Measurements from ENCODE around the gene TMEM135.
"Not testable (repeated sequence)": the region's sequence is repeated elsewhere in the genome, so short reads cannot be mapped to it uniquely, and the experiment has no call there.

TMEM135 gene

DNA sequence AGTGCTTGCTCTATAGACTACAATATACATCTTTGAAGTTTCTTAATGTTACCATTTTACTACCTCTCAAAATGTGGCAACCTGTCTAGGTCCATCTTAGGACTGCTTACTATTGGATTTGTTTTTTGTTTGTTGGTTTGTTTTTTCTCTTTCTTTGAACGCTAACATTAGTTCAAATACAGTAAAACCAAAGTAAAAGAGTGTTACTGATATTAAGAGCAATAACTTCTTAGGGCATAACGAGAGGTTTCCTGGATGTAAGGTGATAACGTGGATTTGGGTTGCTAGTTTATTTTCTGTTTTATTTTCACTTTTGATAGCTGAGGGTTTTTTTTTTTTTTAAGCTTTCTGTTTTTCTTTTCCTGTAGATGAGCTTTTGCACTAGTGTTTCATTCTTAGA lies 43.6 kb downstream of the TMEM135 start:
- DNase-seq: peak; percentile 19

DNA sequence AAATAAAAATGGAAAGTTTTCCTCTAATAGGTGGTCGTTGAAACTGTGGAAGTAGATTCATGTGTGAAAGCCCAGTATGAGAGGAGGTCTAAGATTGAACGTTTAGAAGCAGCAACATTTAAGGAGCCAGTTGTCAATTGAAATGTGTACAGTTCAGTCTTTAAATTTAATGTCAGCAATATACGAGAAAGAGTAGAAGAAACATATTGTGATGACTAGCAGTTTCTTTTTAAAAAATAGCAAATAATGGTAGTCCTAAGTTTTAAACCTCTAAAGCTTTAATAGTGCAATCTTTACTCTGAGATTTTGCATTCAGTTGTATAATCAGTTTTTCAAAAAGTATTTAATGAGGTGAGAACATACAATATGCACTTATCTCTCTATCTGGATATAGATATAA lies 44.9 kb downstream of the TMEM135 start:
- no peak for DNase-seq

- peak; percentile 4 for DNase-seq
Observed at GRCh38 chr11:87083029-87083428, 45.3 kb downstream of the TMEM135 start.

DNA sequence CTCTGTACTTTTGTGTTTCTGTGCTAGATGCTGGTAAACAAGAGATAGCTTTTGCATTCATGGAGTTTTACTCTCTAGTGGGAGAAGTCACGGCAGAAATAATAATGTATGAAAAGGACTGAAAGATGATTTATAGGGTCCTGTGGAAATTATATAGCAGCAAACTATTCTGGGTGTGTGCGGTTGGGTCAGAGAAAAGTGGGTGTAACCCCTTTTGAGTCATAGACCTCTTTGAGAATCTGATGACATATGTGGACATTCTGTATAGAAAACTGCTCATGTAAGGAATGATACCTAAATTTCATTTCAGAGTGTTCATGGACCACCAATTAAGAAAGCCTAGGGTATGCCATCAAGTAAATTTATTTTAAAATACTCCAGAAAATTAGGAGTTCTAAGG lies 54.4 kb downstream of the TMEM135 start:
- no peak for DNase-seq

GRCh38 chr11:87092567-87092966 lies 54.8 kb downstream of the TMEM135 start:
- DNase-seq: no peak

- peak; percentile 87 for DNase-seq
Observed at GRCh38 chr11:87097582-87097981, 59.8 kb downstream of the TMEM135 start.

- no peak for DNase-seq
Observed at GRCh38 chr11:87101956-87102580, 64.3 kb downstream of the TMEM135 start.

DNA sequence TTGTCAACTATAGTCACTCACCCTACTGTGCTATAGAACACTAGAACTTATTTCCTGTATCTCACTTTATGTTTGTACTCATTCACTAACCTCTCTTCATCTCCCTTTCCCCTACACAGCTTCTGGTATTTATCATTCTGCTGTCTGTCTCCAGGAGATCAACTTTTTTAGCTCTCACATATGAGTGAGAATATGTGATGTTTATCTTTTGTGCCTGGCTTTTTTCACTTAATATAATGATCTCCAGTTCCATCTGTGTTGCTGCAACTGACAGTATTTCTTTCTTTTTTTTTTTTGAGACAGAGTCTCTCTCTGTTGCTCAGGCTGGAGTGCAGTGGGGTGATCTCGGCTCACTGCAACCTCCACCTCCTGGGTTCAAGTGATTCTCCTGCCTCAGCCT lies 68.1 kb downstream of the TMEM135 start:
- not testable (repeated sequence) for DNase-seq

- not testable (repeated sequence) for DNase-seq
Observed at GRCh38 chr11:87107379-87107778, 69.6 kb downstream of the TMEM135 start.

GRCh38 chr11:87110443-87111131 lies 72.9 kb downstream of the TMEM135 start:
- DNase-seq: no peak

GRCh38 chr11:87114093-87114492 lies 76.4 kb downstream of the TMEM135 start:
- peak; percentile 25 for DNase-seq

- no peak for DNase-seq
Observed at GRCh38 chr11:87116185-87116584, 78.5 kb downstream of the TMEM135 start.

DNA sequence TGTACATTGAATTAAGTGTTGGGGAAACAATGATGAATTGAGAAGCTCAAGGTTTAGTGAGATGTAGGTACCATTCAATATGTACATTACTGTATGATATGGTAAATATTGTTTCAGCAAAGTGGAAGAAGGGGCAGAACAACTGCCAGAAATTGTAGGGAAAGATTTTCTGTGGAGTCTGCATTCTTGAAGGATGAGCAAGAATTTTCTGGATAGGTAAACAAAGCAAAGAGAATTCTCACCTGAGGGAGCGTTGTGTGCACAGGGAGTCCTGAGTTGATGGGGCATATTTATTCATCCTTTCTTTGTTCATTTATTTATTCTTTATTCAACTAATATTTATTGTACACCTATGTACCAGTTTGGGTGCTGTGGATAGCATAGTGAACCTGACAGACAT lies 83.2 kb downstream of the TMEM135 start:
- no peak for DNase-seq

DNA sequence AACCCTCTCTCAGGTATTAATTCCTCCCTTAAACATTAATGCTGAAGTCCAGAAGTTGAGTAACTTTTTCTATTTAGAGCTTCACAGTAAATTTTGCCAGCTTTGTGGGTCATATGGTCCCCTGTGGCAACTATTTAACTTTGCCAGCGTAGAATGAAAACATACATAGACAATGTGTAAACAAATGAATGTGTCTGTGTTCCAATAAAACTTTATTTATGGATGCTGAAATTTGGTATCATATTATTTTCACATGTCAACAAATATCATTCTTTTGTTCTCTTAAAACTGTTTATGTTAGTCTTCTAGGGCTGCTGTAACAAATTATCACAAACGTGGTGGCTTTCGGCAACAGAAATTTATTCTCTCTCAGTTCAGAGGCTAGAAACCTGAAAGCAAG lies 85.1 kb downstream of the TMEM135 start:
- no peak for DNase-seq

GRCh38 chr11:87125257-87125656 lies 87.5 kb downstream of the TMEM135 start:
- no peak for DNase-seq

DNA sequence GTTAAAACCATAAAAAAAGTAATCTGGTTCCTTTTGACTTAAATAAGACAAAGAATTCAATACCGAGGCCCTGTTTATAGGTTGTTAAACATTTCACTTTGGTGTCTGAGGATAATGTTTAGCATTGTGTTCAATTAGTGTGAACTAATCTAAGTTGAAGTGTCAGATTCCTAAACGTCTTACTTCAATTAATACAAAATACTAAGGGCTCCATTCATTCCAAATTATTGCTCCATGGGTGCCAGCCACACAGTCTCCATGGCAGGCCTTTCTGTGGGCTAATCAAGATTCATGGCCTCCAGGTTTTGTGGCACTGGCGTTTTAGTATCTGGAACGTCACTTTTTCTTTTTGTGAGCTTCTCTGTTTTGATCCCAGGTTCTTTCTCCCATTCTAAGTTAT lies 89.4 kb downstream of the TMEM135 start:
- no peak for DNase-seq

DNA sequence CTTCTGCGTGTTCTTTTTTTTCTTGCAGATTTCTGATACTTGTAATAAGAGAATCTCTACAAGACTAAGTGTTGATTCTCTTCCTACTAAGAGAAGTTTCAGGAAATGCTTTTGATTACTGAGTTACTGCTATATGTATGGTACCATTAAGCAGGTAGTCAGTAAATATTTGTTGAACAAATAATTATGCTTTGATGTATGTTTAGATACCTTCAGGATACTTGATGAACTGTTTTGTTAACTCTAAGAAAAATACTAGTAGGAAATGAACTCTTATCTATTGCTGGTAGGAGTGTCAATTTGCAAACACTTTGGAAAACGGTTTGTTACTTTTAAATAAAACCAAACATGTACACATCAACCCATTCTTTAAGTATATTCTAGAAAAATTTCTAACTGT lies 90.6 kb downstream of the TMEM135 start:
- DNase-seq: no peak

DNA sequence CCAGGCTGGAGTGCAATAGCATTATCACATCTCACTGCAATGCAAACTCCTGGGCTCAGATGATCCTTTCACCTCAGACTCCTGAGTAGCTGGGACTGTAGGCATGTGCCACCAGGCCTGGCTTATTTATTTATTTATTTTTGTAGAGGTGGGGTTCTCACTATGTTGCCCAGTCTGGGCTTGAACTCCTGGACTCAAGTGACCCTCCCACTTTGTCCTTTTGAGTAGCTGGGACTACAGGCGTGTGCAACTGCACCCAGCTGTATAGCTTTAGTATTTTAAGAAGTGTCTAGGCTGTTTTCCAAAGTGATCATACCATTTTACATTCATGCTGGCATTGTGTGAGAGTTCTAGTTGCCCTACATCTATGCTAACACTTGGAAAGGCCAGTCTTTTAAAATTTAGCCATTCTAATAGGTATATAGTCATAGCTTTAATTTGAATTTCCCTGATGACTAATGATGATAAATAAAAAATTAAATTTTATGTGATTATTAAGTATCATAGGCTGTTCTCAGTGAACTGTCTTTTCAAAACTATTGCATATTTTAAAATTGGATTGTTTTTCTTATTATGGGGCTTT lies 96.9 kb downstream of the TMEM135 start:
- DNase-seq: no peak

GRCh38 chr11:87136236-87136635 lies 98.5 kb downstream of the TMEM135 start:
- DNase-seq: no peak

DNA sequence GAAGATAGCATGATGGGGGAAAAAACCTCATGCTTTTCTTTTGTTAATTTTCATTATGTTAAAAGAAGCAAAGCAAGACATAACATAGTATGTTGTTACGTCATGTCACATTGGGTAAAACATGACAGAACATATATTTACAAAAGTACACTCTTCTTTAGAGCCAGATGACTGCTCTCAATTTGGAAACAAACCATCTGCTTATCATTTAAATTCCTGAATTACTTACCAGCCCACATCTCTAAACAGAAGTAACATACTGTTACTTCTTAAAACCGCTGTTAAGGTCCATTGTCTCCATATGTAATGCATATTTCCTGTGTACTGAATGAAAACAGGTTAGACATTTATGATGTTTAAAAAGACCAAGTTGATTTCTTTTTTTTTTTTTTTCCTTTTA lies 100.0 kb downstream of the TMEM135 start:
- DNase-seq: no peak

- DNase-seq: no peak
Observed at GRCh38 chr11:87139475-87139874, 101.7 kb downstream of the TMEM135 start.

DNA sequence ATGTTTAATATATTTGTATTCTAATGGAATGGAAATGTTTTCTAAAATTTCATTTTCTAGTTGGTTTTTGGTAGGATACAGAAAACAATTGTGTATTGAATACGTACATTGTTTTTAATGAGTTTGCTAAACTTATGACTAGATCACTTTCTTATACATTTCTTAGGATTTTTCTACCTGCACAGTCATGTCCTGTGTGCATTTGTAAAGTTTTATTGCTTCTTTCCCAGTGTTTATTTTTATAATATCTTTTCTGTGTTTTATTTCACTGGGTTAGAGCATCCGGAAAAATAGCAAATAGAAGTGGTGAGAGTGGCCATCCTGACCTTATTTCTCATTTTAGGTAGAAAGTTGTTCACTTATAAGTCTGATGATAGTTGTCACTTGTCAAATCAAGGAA lies 103.6 kb downstream of the TMEM135 start:
- DNase-seq: no peak

- DNase-seq: no peak
Observed at GRCh38 chr11:87141980-87142514, 104.3 kb downstream of the TMEM135 start.

DNA sequence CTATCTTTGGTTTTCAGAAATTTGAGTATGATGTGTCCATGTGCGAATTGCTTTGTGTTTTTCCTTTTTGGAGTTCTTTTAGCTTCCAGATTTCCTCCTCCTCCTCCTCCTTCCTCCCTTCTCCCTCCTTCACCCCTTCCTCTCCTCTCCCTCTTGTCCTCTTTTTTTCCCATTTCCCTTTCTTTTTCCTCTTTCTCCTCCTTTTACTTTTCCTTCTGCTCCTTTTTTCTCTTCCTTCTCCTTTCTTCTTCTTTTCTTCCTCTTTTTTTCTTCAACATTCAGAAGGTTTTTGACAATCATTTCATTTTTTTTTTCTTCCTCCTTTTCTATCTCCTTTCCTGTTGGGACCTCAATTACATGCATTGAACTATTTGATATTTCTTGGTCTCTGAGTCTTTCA lies 104.9 kb downstream of the TMEM135 start:
- no peak for DNase-seq
